HG03045 (cell line): ENCODE results near the gene TMEM139.

Experiments
- ATAC-seq: cut with Tn5 transposase; IDR thresholded peaks from one replicate; pipeline ENCODE4 v1.9.1; 2021; ENCODE audit warnings: mild to moderate bottlenecking, moderate library complexity; ENCODE audit not compliant: unreplicated experiment

TMEM139 gene

GRCh38 chr7:143284591-143285469, at the start of gene TMEM139:
Gene TMEM139, plus strand, starts transcription at chr7:143284958. Its CDS starts 1,000 bp downstream, at chr7:143285958.
- no peak for ATAC-seq

- ATAC-seq: no peak
These were observed 49.2 kb upstream of the TMEM139 start for GRCh38 chr7:143235561-143235960.

- ATAC-seq: no peak
These were observed 48.3 kb upstream of the TMEM139 start for GRCh38 chr7:143236408-143236990.

GRCh38 chr7:143237366-143237765, 47.4 kb upstream of the TMEM139 start:
- ATAC-seq: no peak

- ATAC-seq: no peak
These were observed 46.3 kb upstream of the TMEM139 start for GRCh38 chr7:143238289-143238980.

GRCh38 chr7:143239813-143240212, 44.9 kb upstream of the TMEM139 start:
- no peak for ATAC-seq

GRCh38 chr7:143240291-143241168, 44.2 kb upstream of the TMEM139 start:
- peak; percentile 89 for ATAC-seq

GRCh38 chr7:143242306-143242705, 42.5 kb upstream of the TMEM139 start:
- ATAC-seq: no peak

- ATAC-seq: no peak
These were observed 41.6 kb upstream of the TMEM139 start for GRCh38 chr7:143243111-143243510.

- ATAC-seq: no peak
These were observed 41.1 kb upstream of the TMEM139 start for GRCh38 chr7:143243614-143244013.

- ATAC-seq: no peak
These were observed 40.4 kb upstream of the TMEM139 start for GRCh38 chr7:143244321-143244720.

- ATAC-seq: no peak
These were observed 39.6 kb upstream of the TMEM139 start for GRCh38 chr7:143245123-143245522.

- ATAC-seq: no peak
These were observed 37.4 kb upstream of the TMEM139 start for GRCh38 chr7:143247372-143247771.

- no peak for ATAC-seq
These were observed 35.9 kb upstream of the TMEM139 start for GRCh38 chr7:143248761-143249354.

GRCh38 chr7:143250199-143250598, 34.6 kb upstream of the TMEM139 start:
- no peak for ATAC-seq

- ATAC-seq: no peak
These were observed 33.9 kb upstream of the TMEM139 start for GRCh38 chr7:143250822-143251221.

- ATAC-seq: no peak
These were observed 32.8 kb upstream of the TMEM139 start for GRCh38 chr7:143252006-143252405.

GRCh38 chr7:143255564-143255963, 29.2 kb upstream of the TMEM139 start:
- ATAC-seq: no peak

GRCh38 chr7:143256325-143256724, 28.4 kb upstream of the TMEM139 start:
- no peak for ATAC-seq

GRCh38 chr7:143256932-143257331, 27.8 kb upstream of the TMEM139 start:
- ATAC-seq: peak; percentile 63
